Suprapubic skin (tissue), 4 donors: Measurements from ENCODE around the gene RPUSD2.

ENCODE experiments used
- POLR2A ChIP-seq, 2 donors: fragments of 450-650 bp; IDR thresholded peaks; one replicate each; pipeline ENCODE4 v1.6.1; 2017; ENCODE audit warnings: antibody characterized with exemption in 2 of 2, mild to moderate bottlenecking in 2 of 2, moderate library complexity in 2 of 2
- POLR2AphosphoS5 ChIP-seq, 3 donors: sonication (generic); formaldehyde crosslinking; IDR thresholded peaks; one replicate each; pipeline ENCODE4 v1.6.1; 2017; ENCODE audit warnings: antibody characterized with exemption in 3 of 3
- TF ChIP-seq, protein P1 (sequence below), 2 donors: fragments of 200-600 bp in 1 of 2; fragments of 450-650 bp in 1 of 2; sonication (generic) in 1 of 2; IDR thresholded peaks; one replicate each; pipeline ENCODE4 v1.5.1; 2016 to 2019; ENCODE audit warnings: antibody characterized with exemption in 2 of 2, mild to moderate bottlenecking in 1 of 2, moderate library complexity in 1 of 2

- TF ChIP-seq, protein P1, sequence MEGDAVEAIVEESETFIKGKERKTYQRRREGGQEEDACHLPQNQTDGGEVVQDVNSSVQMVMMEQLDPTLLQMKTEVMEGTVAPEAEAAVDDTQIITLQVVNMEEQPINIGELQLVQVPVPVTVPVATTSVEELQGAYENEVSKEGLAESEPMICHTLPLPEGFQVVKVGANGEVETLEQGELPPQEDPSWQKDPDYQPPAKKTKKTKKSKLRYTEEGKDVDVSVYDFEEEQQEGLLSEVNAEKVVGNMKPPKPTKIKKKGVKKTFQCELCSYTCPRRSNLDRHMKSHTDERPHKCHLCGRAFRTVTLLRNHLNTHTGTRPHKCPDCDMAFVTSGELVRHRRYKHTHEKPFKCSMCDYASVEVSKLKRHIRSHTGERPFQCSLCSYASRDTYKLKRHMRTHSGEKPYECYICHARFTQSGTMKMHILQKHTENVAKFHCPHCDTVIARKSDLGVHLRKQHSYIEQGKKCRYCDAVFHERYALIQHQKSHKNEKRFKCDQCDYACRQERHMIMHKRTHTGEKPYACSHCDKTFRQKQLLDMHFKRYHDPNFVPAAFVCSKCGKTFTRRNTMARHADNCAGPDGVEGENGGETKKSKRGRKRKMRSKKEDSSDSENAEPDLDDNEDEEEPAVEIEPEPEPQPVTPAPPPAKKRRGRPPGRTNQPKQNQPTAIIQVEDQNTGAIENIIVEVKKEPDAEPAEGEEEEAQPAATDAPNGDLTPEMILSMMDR (IDR thresholded peaks at IDR 0.05): no peak
- TF ChIP-seq POLR2A (IDR thresholded peaks at IDR 0.05): no peak
- TF ChIP-seq POLR2AphosphoS5 (IDR thresholded peaks at IDR 0.05): no peak
These were observed 26.0 kb upstream of the RPUSD2 start for GRCh38 chr15:40543082-40543481.
